ENCODE measurements around the gene ATRNL1. TPM values are rescaled to one million over a fixed set of nuclear protein-coding genes. Genes with fewer than 3 reads are reported as not detected.

ATRNL1 gene
- total RNA-seq, 1 experiment from 2014 or later = not detected

DNA sequence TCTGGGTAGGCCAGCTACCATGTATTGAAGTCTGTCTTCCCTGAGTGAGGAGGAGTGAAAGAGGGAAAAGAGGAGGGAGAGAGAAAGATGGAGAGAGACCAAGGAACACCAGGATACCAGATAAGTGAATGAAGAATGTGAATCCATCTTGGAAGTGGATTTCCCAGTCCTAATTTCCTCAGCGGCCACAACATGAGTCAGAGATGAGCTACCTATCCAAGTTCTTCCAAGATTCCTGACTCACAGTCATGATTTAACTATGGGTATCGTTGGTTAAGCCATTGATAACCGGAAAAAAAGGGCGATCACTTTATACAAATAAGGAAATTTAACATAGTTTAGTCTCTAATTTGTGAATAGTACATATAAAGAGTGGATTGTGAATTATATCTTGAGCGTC, 561.8 kb downstream of the ATRNL1 start:
- H3K36me3 ChIP-seq (ENCODE audit: control insufficient read depth, insufficient read depth, low read length) = no peaks in the 10 kb centered on the region
- CTCF ChIA-PET = no interaction called here
- BruUV-seq (replicated peaks) = no TSS peak
- Mint-ChIP-seq H3K9me3 (ENCODE audit: unreplicated experiment) (no peaks in the 10 kb centered on the region), H3K27ac (ENCODE audit: unreplicated experiment) (no peak overlapping the region), H3K36me3 (ENCODE audit: insufficient read depth, unreplicated experiment) (no peaks in the 10 kb centered on the region), H3K4me3 (ENCODE audit: unreplicated experiment) (no peak overlapping the region), H3K27me3 (ENCODE audit: insufficient read depth, unreplicated experiment) (peaks cover 3% of the 10 kb centered on the region), H3K4me1 (ENCODE audit: low read depth, unreplicated experiment) (no peaks in the 10 kb centered on the region)
- H3K4me1 ChIP-seq = no peaks in the 10 kb centered on the region
- POLR2A ChIA-PET = no interaction called here
- H3K27me3 ChIP-seq (replicated peaks; ENCODE audit: control insufficient read depth, insufficient read depth, low read length) = no peaks in the 10 kb centered on the region
- TF ChIP-seq, protein P1, sequence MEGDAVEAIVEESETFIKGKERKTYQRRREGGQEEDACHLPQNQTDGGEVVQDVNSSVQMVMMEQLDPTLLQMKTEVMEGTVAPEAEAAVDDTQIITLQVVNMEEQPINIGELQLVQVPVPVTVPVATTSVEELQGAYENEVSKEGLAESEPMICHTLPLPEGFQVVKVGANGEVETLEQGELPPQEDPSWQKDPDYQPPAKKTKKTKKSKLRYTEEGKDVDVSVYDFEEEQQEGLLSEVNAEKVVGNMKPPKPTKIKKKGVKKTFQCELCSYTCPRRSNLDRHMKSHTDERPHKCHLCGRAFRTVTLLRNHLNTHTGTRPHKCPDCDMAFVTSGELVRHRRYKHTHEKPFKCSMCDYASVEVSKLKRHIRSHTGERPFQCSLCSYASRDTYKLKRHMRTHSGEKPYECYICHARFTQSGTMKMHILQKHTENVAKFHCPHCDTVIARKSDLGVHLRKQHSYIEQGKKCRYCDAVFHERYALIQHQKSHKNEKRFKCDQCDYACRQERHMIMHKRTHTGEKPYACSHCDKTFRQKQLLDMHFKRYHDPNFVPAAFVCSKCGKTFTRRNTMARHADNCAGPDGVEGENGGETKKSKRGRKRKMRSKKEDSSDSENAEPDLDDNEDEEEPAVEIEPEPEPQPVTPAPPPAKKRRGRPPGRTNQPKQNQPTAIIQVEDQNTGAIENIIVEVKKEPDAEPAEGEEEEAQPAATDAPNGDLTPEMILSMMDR (IDR thresholded peaks at IDR 0.05; ENCODE audit: insufficient read depth in 1 of 2, low read depth in 1 of 2, low read length in 1 of 2, severe bottlenecking in 1 of 2, unreplicated experiment in 1 of 2) = no peak
- DNase-seq = no peak
- no peak overlapping the region for H3K4me3 ChIP-seq (ENCODE audit: low read depth, low read length)
- no peaks in the 10 kb centered on the region for H3K9me3 ChIP-seq
- intact Hi-C loops (cut with micrococcal nuclease; ENCODE audit: unreplicated experiment) = no loop called here

DNA sequence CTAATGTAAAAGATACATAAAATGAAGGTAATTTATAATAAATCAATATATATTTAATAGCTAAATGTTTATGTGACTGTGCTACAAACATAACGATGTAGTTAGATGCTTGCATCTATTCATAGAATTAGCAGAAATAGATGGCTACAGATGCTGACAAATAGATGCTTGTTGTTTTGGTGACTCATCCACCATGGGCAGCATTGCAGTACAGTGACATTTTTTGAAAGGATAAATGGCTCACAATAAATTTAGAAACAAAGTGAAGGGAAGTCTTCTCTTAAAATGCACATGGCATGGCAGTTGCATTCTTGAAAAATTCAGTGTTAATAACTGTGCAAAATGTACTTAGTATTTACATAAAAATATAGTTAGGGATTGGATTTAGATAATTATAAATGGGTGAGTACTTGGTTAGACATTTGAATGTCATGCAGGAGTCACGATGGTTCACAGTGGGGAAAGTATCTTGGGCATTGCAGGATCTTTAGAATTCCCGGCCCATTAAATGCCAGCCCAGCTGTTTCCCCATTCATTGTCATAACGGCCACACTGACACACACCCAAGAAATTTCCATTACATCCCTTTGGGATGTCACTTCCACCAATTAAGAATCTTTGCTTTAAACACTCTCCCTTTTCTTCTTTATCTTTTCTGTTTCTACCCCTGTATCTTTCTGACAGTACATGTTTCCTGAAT, 564.1 kb downstream of the ATRNL1 start:
- H3K9me3 ChIP-seq = no peaks in the 10 kb centered on the region
- no peak overlapping the region for H3K4me3 Mint-ChIP-seq (ENCODE audit: unreplicated experiment)
- no peaks in the 10 kb centered on the region for H3K36me3 Mint-ChIP-seq (ENCODE audit: insufficient read depth, unreplicated experiment)
- H3K4me3 ChIP-seq (ENCODE audit: low read depth, low read length) = no peak overlapping the region
- no TSS peak for BruUV-seq (replicated peaks)
- no peak for DNase-seq
- no peaks in the 10 kb centered on the region for H3K27me3 ChIP-seq (replicated peaks; ENCODE audit: control insufficient read depth, insufficient read depth, low read length)
- POLR2A ChIA-PET = no interaction called here
- no peaks in the 10 kb centered on the region for H3K36me3 ChIP-seq (ENCODE audit: control insufficient read depth, insufficient read depth, low read length)
- intact Hi-C loops (cut with micrococcal nuclease; ENCODE audit: unreplicated experiment) = no loop called here
- H3K9me3 Mint-ChIP-seq (ENCODE audit: unreplicated experiment) = no peaks in the 10 kb centered on the region
- H3K4me1 Mint-ChIP-seq (ENCODE audit: low read depth, unreplicated experiment) = no peaks in the 10 kb centered on the region
- TF ChIP-seq, protein P1 (IDR thresholded peaks at IDR 0.05; ENCODE audit: insufficient read depth in 1 of 2, low read depth in 1 of 2, low read length in 1 of 2, severe bottlenecking in 1 of 2, unreplicated experiment in 1 of 2) = no peak
- H3K4me1 ChIP-seq = no peaks in the 10 kb centered on the region
- H3K27ac Mint-ChIP-seq (ENCODE audit: unreplicated experiment) = no peak overlapping the region
- CTCF ChIA-PET = no interaction called here
- H3K27me3 Mint-ChIP-seq (ENCODE audit: insufficient read depth, unreplicated experiment) = peaks cover 3% of the 10 kb centered on the region

DNA sequence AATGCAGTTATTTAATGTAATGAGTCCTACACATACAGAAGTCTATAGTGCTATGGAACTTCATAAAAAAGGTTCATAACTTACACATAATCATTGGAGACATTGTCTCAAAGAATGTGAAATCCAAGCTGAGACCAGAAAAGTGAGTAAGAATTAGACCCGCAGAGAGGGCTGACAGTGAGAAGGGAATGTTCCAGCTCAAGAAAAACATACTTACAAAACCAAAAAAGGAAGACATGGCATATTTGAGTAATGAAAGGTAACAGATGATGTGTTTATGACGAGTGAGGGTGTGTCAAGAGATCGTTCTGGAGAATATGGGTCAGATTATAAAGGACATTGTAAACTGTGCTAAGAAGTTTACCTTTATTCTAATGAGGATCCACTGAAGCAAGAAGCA, 566.5 kb downstream of the ATRNL1 start:
- H3K36me3 ChIP-seq (ENCODE audit: control insufficient read depth, insufficient read depth, low read length) = no peaks in the 10 kb centered on the region
- BruUV-seq (replicated peaks) = no TSS peak
- Mint-ChIP-seq H3K27me3 (ENCODE audit: insufficient read depth, unreplicated experiment) (peaks cover 3% of the 10 kb centered on the region), H3K9me3 (ENCODE audit: unreplicated experiment) (no peaks in the 10 kb centered on the region), H3K4me3 (ENCODE audit: unreplicated experiment) (no peak overlapping the region), H3K27ac (ENCODE audit: unreplicated experiment) (no peak overlapping the region), H3K36me3 (ENCODE audit: insufficient read depth, unreplicated experiment) (no peaks in the 10 kb centered on the region), H3K4me1 (ENCODE audit: low read depth, unreplicated experiment) (no peaks in the 10 kb centered on the region)
- TF ChIP-seq, protein P1 (IDR thresholded peaks at IDR 0.05; ENCODE audit: insufficient read depth in 1 of 2, low read depth in 1 of 2, low read length in 1 of 2, severe bottlenecking in 1 of 2, unreplicated experiment in 1 of 2) = no peak
- H3K9me3 ChIP-seq = no peaks in the 10 kb centered on the region
- no peaks in the 10 kb centered on the region for H3K27me3 ChIP-seq (replicated peaks; ENCODE audit: control insufficient read depth, insufficient read depth, low read length)
- intact Hi-C loops (cut with micrococcal nuclease; ENCODE audit: unreplicated experiment) = no loop called here
- H3K4me3 ChIP-seq (ENCODE audit: low read depth, low read length) = no peak overlapping the region
- H3K4me1 ChIP-seq = no peaks in the 10 kb centered on the region
- ChIA-PET CTCF (no interaction called here), POLR2A (no interaction called here)
- DNase-seq = no peak

Data from Caco-2 (cell line).